ENCODE measurements around the gene SRGAP1.

DNA sequence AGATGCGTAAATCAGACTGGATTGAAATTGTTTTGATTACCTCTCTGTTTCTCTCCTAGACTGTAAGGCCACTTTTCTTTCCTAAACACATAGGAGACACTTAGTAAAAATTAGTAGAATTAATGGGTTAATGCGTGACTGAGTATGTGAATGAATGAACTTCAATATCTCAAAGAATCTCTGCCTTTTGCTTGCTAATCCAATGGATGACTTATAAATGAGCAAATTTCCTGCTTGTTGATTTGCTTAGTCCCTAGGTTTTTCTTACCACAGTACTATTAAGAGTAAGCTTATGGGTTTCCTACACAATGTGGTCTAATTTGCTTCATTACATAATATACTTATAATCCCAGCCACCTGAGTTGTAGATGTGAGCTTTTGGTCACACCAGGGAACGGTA lies 164.1 kb downstream of the SRGAP1 start:
- TF ChIP-seq POLR2A (IDR thresholded peaks at IDR 0.05; ENCODE audit: low read depth, low read length) (no peak), POLR2AphosphoS5 (IDR thresholded peaks at IDR 0.05; ENCODE audit: low read depth, low read length) (no peak), TAF1 (IDR thresholded peaks at IDR 0.05; ENCODE audit: borderline replicate concordance, low read depth, low read length) (no peak)
